CD4-positive, alpha-beta T cell treated with Interleukin-17A for 1 hour (primary cell): Measurements from ENCODE around the gene ASCL5.

ENCODE experiments used
- DNase-seq: peaks from one replicate; pipeline ENCODE4 v3.0.0-alpha.2; 2020

The ASCL5 gene

DNA sequence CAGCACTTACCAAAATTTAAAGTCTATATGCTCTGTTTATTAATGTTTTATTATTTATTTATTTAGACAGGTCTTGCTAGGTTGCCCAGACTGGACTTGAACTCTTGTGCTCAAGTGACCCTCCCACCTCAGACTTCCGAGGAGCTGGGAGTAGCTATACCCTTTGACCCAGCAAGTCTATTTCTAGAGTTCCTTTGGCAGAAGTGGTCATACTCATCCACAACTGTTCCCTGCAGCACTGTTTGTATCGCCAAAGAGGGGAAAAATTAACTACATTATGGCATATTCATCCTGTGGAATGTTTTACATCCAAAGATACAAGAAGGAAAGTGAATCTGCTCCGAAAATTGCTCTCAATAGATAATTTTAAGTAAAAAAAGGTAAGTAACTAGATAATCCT lies 43.2 kb downstream of the ASCL5 start:
- no peak for DNase-seq

- DNase-seq: no peak
Observed at GRCh38 chr1:201080135-201080534, 46.8 kb downstream of the ASCL5 start.

- DNase-seq: no peak
Observed at GRCh38 chr1:201077736-201078135, 49.2 kb downstream of the ASCL5 start.

GRCh38 chr1:201077116-201077515 lies 49.9 kb downstream of the ASCL5 start:
- no peak for DNase-seq

DNA sequence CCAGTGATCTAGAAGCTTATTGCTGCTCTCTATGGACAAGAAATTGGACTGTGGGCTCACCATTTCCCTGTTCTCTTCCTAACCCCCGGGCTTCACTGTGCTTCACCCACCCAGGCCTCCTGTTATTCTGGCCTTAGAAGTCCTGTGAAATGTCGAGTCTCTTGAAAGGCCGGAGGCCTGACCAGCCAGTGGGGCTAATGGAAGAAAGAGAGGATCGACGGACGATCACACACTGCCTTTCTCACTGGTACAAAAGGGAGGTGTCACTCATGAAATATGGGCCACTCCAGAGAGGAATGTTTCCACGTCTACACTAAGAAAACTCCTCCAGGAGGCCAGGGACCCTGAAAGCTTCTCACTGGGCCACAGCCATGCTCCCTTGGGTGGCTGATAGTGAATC lies 50.9 kb downstream of the ASCL5 start:
- DNase-seq: no peak

- DNase-seq: no peak
Observed at GRCh38 chr1:201074018-201074417, 53.0 kb downstream of the ASCL5 start.

GRCh38 chr1:201072922-201073321 lies 54.1 kb downstream of the ASCL5 start:
- DNase-seq: no peak

DNA sequence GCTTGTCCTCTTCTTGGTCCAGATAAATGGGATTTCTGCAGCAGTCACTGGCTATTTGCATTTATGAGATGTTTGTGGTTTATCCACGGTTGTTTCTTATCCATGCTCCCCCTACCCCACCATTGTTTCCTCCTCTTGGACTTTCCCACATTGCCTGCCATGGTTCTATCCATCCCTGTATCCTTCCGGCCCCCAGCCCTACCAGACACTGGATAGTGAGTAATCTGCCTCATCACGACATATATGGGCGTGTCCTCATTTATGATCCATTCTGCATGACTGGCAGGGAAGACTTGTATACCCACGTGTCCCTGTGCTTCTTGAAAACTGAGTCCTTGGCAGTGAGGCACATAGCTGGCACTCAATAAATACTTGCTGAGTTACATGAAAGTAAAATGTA lies 54.8 kb downstream of the ASCL5 start:
- no peak for DNase-seq

DNA sequence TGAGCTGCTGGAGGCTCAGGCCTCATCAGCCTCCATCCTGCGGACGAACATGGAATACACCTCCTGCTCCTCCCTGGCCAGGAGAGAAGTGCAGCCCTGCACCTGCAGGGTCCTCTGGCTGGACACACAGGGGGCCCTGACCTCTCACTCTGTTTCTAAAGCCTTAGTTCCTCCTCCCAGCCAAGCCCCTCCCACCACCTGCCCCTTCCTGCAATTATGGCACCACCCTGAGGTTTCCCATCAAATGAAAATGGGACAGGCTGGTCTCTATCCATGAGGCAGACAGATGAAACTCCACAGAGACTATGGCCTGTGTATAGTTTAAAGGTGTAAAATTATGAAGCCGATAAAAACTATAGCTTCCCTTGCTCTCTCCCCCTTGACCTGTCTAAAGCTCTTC lies 57.3 kb downstream of the ASCL5 start:
- no peak for DNase-seq

DNA sequence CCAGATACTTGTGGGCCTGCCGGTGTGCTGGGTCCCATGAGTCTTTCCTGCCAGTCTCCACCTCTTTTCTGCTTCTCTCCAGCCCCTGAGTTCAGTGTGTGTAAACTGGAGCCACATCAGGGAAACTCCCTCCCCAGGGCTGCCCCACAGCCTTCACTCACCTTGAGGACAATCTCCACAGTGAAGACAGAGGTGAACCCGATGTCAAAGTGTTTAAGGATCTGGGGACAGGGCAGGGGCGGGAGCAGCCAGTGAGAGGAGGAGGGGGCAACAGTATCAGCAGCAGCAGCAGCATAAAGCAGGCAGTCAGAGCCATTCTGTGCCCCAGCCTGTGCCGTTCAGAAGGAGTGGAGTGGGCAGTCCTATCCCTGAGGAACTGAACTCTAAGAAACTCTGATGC lies 58.0 kb downstream of the ASCL5 start:
- no peak for DNase-seq

- no peak for DNase-seq
Observed at GRCh38 chr1:201066986-201067385, 60.0 kb downstream of the ASCL5 start.

- no peak for DNase-seq
Observed at GRCh38 chr1:201065686-201066085, 61.3 kb downstream of the ASCL5 start.

GRCh38 chr1:201064806-201065205 lies 62.2 kb downstream of the ASCL5 start:
- DNase-seq: no peak
